Trophoblast cell (in vitro differentiated cells and primary cell): ENCODE data around the gene TMIGD1.
A peak's percentile ranks its signal among the peaks of the same experiment; 100 is the strongest.

Experiments used
- DNase-seq, 2 donors: peaks; one replicate each; pipeline ENCODE4 v3.0.0-alpha.2; 2016
- H2AFZ ChIP-seq: 2 replicates; pipeline ENCODE4 v1.6.1; 2013; ENCODE audit warnings: low read length, moderate library complexity, mild to moderate bottlenecking; ENCODE audit not compliant: insufficient read depth, poor library complexity
- H2AK5ac ChIP-seq: 2 replicates; pipeline ENCODE4 v1.6.1; 2013; ENCODE audit warnings: mild to moderate bottlenecking, low read length
- H2BK120ac ChIP-seq: 2 replicates; pipeline ENCODE4 v1.6.1; 2013; ENCODE audit warnings: low read length, mild to moderate bottlenecking, moderate library complexity; ENCODE audit not compliant: insufficient read depth, poor library complexity
- H2BK12ac ChIP-seq: 2 replicates; pipeline ENCODE4 v1.6.1; 2013; ENCODE audit warnings: mild to moderate bottlenecking, low read length, moderate library complexity
- H2BK5ac ChIP-seq: 2 replicates; pipeline ENCODE4 v1.6.1; 2013; ENCODE audit warnings: low read length, low read depth, moderate library complexity, mild to moderate bottlenecking; ENCODE audit not compliant: poor library complexity
- H3K14ac ChIP-seq: 2 replicates; pipeline ENCODE4 v1.6.1; 2013; ENCODE audit warnings: mild to moderate bottlenecking, low read length
- H3K18ac ChIP-seq: 2 replicates; pipeline ENCODE4 v1.6.1; 2013; ENCODE audit warnings: mild to moderate bottlenecking, low read length
- H3K23ac ChIP-seq: 2 replicates; pipeline ENCODE4 v1.6.1; 2013; ENCODE audit warnings: low read length
- H3K27ac ChIP-seq: 2 replicates; pipeline ENCODE4 v1.5.1; 2013; ENCODE audit warnings: low read depth, mild to moderate bottlenecking, inconsistent platforms, low read length, moderate library complexity
- H3K27me3 ChIP-seq: 2 replicates; pipeline ENCODE4 v1.6.1; 2013; ENCODE audit warnings: inconsistent platforms, mild to moderate bottlenecking, low read length, moderate library complexity; ENCODE audit not compliant: insufficient read depth
- H3K36me3 ChIP-seq, 2 experiments: 1 replicate in 1 of 2; 2 replicates in 1 of 2; pipeline ENCODE4 v1.6.1; 2013; ENCODE audit warnings: low read length in 2 of 2, mild to moderate bottlenecking in 2 of 2, moderate library complexity in 1 of 2; ENCODE audit not compliant: insufficient read depth in 2 of 2, control insufficient read depth in 1 of 2
- H3K4ac ChIP-seq: 2 replicates; pipeline ENCODE4 v1.6.1; 2013; ENCODE audit warnings: low read depth, mild to moderate bottlenecking, low read length, moderate library complexity
- H3K4me1 ChIP-seq, 2 experiments: 1 replicate in 1 of 2; 2 replicates in 1 of 2; pipeline ENCODE4 v1.6.1; 2013; ENCODE audit warnings: low read length in 2 of 2, mild to moderate bottlenecking in 2 of 2, moderate library complexity in 1 of 2; ENCODE audit not compliant: insufficient read depth in 2 of 2, control insufficient read depth in 1 of 2
- H3K4me2 ChIP-seq: 2 replicates; pipeline ENCODE4 v1.6.1; 2013; ENCODE audit warnings: inconsistent platforms, mild to moderate bottlenecking, low read length, moderate library complexity
- H3K4me3 ChIP-seq: 2 replicates; pipeline ENCODE4 v1.5.1; 2013; ENCODE audit warnings: mild to moderate bottlenecking, low read depth, low read length, inconsistent platforms
- H3K79me1 ChIP-seq: one replicate; pipeline ENCODE4 v1.6.1; 2013; ENCODE audit warnings: low read length
- H3K79me2 ChIP-seq: 2 replicates; pipeline ENCODE4 v1.6.1; 2013; ENCODE audit warnings: low read length, mild to moderate bottlenecking; ENCODE audit not compliant: control insufficient read depth, insufficient read depth, poor library complexity
- H3K9ac ChIP-seq: 2 replicates; pipeline ENCODE4 v1.6.1; 2013; ENCODE audit warnings: mild to moderate bottlenecking, low read length
- H3K9me3 ChIP-seq: 2 replicates; pipeline ENCODE4 v1.6.1; 2013; ENCODE audit warnings: low read depth, mild to moderate bottlenecking, control low read depth, inconsistent platforms, low read length; ENCODE audit not compliant: insufficient read depth
- H4K12ac ChIP-seq: 2 replicates; pipeline ENCODE4 v1.6.1; 2013; ENCODE audit warnings: low read depth, mild to moderate bottlenecking, low read length, moderate library complexity
- H4K8ac ChIP-seq: 2 replicates; pipeline ENCODE4 v1.6.1; 2013; ENCODE audit warnings: low read depth, mild to moderate bottlenecking, low read length, moderate library complexity
- H4K91ac ChIP-seq: one replicate; pipeline ENCODE4 v1.6.1; 2013; ENCODE audit warnings: low read depth, mild to moderate bottlenecking, low read length, moderate library complexity
- WGBS: extraction: QIAGEN DNeasy Blood & Tissue Kit; methylation state at CpG from one replicate; pipeline ENCODE4 v1.1.7; 2013; ENCODE audit warnings: missing lambda C conversion rate; ENCODE audit not compliant: insufficient read length, insufficient coverage; ENCODE audit errors: extremely low coverage; 5-methylcytosine and 5-hydroxymethylcytosine counted together

Gene TMIGD1

DNA sequence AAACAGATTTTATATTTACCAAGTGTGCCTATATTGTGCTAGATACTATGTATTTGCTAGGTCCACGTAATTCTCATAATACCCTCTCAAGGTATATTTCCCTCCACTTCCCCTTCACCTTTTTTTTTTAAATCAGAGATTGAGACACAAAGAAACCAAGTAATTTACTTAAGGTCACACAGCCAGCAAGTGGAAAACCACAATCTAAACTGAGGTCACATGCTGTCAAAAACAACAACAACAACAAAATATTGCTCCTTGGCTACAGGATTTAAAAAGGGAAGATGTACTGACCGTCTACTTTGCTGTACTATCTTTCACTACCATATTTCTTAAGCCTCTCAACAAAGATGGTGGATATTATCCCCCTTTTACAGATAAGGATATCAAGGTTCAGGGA, 57.9 kb downstream of the TMIGD1 start:
- Histone ChIP-seq H2AK5ac (no peak overlapping the region), H3K18ac (no peak overlapping the region), H3K4me3 (no peak overlapping the region), H3K27me3 (no peaks in the 10 kb centered on the region), H4K8ac (no peak overlapping the region), H4K12ac (no peak overlapping the region), H3K36me3 (peaks cover 15 to 23% of the 10 kb centered on the region in 2 experiments), H3K23ac (no peak overlapping the region), H3K14ac (no peak overlapping the region), H2BK12ac (no peak overlapping the region), H3K4ac (no peak overlapping the region), H3K9me3 (no peaks in the 10 kb centered on the region), H3K79me1 (no peaks in the 10 kb centered on the region), H3K4me2 (no peak overlapping the region), H2AFZ (no peak overlapping the region), H3K27ac (no peak overlapping the region), H3K79me2 (no peaks in the 10 kb centered on the region), H3K4me1 (no peaks in the 10 kb centered on the region), H2BK120ac (no peak overlapping the region), H3K9ac (no peak overlapping the region), H4K91ac (no peak overlapping the region), H2BK5ac (no peak overlapping the region)
- DNase-seq: no peak
- no CpG with 5 or more reads among the region's 2 CpGs for WGBS

DNA sequence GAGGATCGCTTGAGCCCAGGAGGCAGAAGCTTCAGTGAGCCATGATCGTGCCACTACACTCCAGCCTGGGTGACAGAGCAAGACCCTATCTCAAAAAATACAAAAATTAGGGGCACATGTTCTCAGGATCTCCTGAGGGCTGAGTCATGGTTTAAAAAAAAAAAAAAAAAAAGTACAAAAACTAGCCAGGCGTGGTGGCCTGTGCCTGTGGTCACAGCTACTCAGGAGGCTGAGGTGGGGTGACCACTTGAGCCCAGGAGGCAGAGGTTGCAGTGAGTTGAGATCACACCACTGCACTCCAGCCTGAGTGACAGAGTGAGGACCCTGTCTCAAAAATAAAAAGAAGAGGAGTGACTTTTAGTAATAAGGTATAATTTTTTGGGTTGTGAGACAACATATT, 59.0 kb downstream of the TMIGD1 start:
- Histone ChIP-seq H3K23ac (no peak overlapping the region), H2AK5ac (no peak overlapping the region), H3K79me1 (no peaks in the 10 kb centered on the region), H2AFZ (no peak overlapping the region), H3K27me3 (no peaks in the 10 kb centered on the region), H3K4me2 (no peak overlapping the region), H3K18ac (no peak overlapping the region), H3K4me3 (no peak overlapping the region), H4K12ac (peak overlapping the region; percentile 12), H2BK120ac (no peak overlapping the region), H2BK5ac (no peak overlapping the region), H3K4me1 (no peaks in the 10 kb centered on the region), H3K9ac (no peak overlapping the region), H3K9me3 (no peaks in the 10 kb centered on the region), H4K91ac (no peak overlapping the region), H3K36me3 (peaks cover 16 to 24% of the 10 kb centered on the region in 2 experiments), H3K27ac (no peak overlapping the region), H2BK12ac (no peak overlapping the region), H4K8ac (no peak overlapping the region), H3K14ac (no peak overlapping the region), H3K4ac (no peak overlapping the region), H3K79me2 (no peaks in the 10 kb centered on the region)
- no CpG with 5 or more reads among the region's 3 CpGs for WGBS
- no peak for DNase-seq

DNA sequence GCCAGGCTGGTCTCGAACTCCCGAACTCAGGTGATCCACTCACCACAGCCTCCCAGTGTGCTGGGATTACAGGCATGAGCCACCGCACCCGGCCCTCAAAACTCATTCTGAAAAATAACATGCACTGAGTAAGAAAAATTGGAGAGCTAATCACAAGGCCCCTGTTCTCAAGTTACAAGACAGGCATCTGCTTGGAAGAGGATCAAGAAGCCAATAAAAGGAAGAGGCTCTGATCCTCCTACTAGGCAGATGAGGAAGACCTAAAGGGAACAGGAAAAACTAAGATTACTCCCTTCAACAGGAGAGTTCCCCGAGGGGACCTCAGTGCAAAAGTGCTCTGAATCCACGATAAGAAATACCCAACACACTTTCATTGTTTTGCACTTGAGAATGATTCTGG, 60.5 kb downstream of the TMIGD1 start:
- Histone ChIP-seq H3K4me2 (no peak overlapping the region), H3K14ac (no peak overlapping the region), H3K27ac (no peak overlapping the region), H4K12ac (no peak overlapping the region), H3K9me3 (no peaks in the 10 kb centered on the region), H3K18ac (no peak overlapping the region), H4K91ac (no peak overlapping the region), H3K36me3 (peaks cover 12 to 22% of the 10 kb centered on the region in 2 experiments), H2AFZ (no peak overlapping the region), H3K23ac (no peak overlapping the region), H2AK5ac (no peak overlapping the region), H2BK120ac (no peak overlapping the region), H3K79me1 (no peaks in the 10 kb centered on the region), H3K4ac (no peak overlapping the region), H3K4me1 (no peaks in the 10 kb centered on the region), H2BK5ac (no peak overlapping the region), H3K79me2 (no peaks in the 10 kb centered on the region), H3K9ac (no peak overlapping the region), H2BK12ac (no peak overlapping the region), H3K4me3 (no peak overlapping the region), H3K27me3 (no peaks in the 10 kb centered on the region), H4K8ac (no peak overlapping the region)
- no CpG with 5 or more reads among the region's 6 CpGs for WGBS
- DNase-seq: no peak

DNA sequence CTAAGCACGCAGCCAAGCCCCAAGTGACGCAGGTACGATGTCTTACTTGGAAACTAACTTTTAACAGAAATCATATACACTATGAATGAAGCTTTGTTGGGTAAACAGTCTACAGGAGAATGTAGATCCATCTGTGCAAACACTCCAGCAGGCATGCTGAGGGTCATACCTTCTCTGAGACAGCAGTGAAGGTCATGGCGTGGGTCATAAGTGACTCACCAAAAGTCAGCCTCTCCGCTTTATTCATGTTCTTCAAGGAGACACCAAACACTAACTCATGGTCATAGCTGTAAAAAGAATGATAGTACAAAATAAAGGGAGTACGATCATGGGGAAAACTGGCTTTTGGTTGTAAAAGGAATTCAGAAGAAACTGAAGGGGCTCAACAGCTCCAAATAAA, 62.8 kb downstream of the TMIGD1 start:
- Histone ChIP-seq H3K4me1 (no peaks in the 10 kb centered on the region), H3K9me3 (no peaks in the 10 kb centered on the region), H4K12ac (no peak overlapping the region), H3K36me3 (peaks cover 14 to 29% of the 10 kb centered on the region in 2 experiments), H4K8ac (no peak overlapping the region), H3K9ac (no peak overlapping the region), H2AFZ (no peak overlapping the region), H3K79me1 (no peaks in the 10 kb centered on the region), H2BK120ac (no peak overlapping the region), H3K27me3 (no peaks in the 10 kb centered on the region), H2BK12ac (no peak overlapping the region), H2BK5ac (no peak overlapping the region), H3K4ac (no peak overlapping the region), H2AK5ac (no peak overlapping the region), H3K23ac (no peak overlapping the region), H3K79me2 (no peaks in the 10 kb centered on the region), H3K14ac (no peak overlapping the region), H3K27ac (no peak overlapping the region), H3K4me3 (no peak overlapping the region), H4K91ac (no peak overlapping the region), H3K18ac (no peak overlapping the region), H3K4me2 (no peak overlapping the region)
- no CpG with 5 or more reads among the region's 6 CpGs for WGBS
- peak in 1 of 2 donors; percentile 4 for DNase-seq
